GM13977 (cell line): ENCODE data around the gene SORL1.

Experiments
- DNase-seq: peaks from one replicate; pipeline ENCODE4 v3.0.0; 2012; ENCODE audit warnings: low spot score
- CTCF ChIP-seq: IDR thresholded peaks from 2 replicates; pipeline ENCODE4 v1.5.1; 2012; ENCODE audit warnings: mild to moderate bottlenecking, control low read depth; ENCODE audit not compliant: insufficient read depth; ENCODE audit errors: extremely low read depth, missing control alignments
- in situ Hi-C: fragments of 300-500 bp; cut with MboI; formaldehyde crosslinking; loops from one replicate; pipeline ENCODE4 v1.12.0; 2022; ENCODE audit warnings: low sequenced_read_pairs, low pct_unique_long_range_greater_than_20kb, mixed read lengths, inconsistent platforms; ENCODE audit not compliant: unreplicated experiment

SORL1 gene

GRCh38 chr11:121665206-121665838 is 213.2 kb downstream of the SORL1 start:
- in situ Hi-C loops, result loop anchor here (10.0 kb wide), 1 partner anchor 539 kb away; no protein-coding TSS in a partner anchor
- no peak for DNase-seq
- TF ChIP-seq CTCF, result no peak

GRCh38 chr11:121667836-121668235 is 215.7 kb downstream of the SORL1 start:
- DNase-seq, result no peak
- TF ChIP-seq CTCF, result no peak
- in situ Hi-C loops, result loop anchor here (10.0 kb wide), 1 partner anchor 537 kb away; no protein-coding TSS in a partner anchor

GRCh38 chr11:121669422-121669821 is 217.3 kb downstream of the SORL1 start:
- TF ChIP-seq CTCF, result no peak
- DNase-seq, result no peak
- in situ Hi-C loops, result loop anchor here (10.0 kb wide), 1 partner anchor 535 kb away; no protein-coding TSS in a partner anchor

GRCh38 chr11:121670266-121670665 is 218.2 kb downstream of the SORL1 start:
- DNase-seq, result no peak
- in situ Hi-C loops, result no loop called here
- no peak for TF ChIP-seq CTCF

GRCh38 chr11:121670805-121671282 is 218.7 kb downstream of the SORL1 start:
- DNase-seq, result no peak
- in situ Hi-C loops, result no loop called here
- no peak for TF ChIP-seq CTCF

- in situ Hi-C loops, result no loop called here
- no peak for TF ChIP-seq CTCF
- DNase-seq, result no peak
Observed at GRCh38 chr11:121671283-121672168, 219.4 kb downstream of the SORL1 start.
